ENCODE measurements around the gene COMMD7.

Gene COMMD7

DNA sequence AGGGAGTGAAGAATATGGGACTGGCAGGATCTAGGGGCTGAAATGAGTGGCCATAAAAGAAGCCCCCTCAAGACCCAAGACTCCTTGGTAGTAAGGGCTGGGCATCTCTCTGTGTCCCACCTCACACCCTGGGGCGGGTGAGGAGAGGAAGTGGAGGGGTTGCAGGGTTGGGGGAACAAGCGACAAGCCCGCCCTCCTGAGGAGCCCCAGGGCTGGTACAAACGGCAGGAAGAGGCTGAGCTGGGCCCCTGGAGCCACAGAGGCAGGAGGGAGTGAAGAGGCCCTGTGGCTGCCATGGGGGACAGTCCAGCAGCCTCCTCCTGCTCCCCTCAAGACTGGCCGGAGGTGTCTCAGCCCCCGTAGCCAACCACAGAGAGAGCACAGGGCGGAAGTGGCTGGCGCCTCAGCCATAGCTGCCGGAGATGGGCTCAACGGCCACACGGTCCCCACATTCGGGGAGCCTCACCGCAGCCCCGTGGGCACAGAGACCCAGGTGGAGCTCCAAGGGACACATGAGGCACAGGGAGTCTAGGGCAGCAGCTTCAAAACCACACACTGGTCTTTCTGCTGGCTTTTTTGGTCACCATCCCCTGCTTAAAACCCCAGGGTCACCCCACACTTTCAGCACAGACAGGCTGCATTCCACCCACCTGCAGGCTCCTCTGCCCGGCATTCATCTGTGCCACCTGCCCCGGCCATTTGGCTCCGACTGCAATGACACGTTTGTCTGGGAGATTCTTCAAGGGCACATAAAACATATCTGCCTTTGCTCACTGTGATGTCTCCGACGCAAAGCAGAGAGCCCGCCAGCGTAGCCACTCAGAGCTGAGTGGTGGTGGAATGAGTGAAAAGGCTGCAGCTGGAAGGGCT lies 70.0 kb downstream of the COMMD7 start:
- DNase-seq, result no peak

DNA sequence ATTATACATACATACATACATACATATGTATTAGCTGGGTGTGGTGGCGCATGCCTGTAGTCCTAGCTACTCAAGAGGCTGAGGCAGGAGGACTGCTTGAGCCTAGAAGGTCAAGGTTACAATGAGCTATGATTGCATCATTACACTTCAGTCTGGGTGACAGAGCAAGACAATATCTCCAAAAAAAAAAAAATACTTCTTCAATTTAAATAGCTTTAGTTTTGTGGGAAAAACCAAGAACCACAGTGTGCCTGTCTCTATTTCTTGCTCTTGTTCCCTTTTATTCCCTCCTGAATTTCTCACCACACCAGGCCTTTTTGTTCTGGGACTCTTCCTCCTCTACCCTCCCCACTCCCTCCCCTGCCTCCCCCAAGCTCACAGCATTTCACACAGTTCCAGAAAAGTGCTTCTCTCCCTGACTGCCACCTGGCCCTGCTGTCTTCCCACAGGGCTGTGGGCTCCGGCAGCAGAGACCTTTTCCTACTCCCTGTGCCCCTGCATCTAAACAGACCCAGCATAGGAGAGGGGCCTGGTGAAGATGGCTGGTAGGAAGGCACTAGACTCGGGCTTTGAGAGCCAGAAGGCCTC lies 70.8 kb downstream of the COMMD7 start:
- no peak for DNase-seq

DNA sequence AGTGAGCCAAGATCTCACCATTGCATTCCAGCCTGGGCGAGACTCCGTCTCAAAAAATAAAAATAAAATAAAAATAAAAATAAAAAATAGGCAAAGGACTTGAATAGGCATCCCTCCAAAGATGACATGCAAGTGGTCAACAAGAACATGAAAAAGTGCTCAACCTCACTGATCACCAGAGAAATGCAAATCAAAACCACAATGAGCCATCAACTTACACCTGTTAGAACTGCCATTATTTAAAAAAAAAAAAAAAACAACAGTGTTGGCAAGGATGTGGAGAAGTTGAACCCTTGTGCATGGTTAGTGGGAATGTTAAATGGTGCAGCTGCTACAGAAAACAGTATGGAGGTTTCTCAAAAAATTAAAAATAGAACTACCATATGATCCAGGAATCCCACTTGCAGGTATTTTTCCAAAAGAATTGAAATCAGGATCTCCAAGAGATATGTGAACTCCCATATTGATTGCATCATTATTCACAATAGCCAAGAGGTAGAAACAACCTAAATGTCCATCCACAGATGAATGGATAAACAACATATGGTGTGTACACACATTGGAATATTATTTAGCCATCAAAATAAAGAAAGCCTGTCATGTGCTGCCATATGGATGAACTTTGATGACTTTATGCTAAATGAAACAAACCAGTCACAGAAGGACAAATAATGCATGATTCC lies 72.4 kb downstream of the COMMD7 start:
- no peak for DNase-seq

DNA sequence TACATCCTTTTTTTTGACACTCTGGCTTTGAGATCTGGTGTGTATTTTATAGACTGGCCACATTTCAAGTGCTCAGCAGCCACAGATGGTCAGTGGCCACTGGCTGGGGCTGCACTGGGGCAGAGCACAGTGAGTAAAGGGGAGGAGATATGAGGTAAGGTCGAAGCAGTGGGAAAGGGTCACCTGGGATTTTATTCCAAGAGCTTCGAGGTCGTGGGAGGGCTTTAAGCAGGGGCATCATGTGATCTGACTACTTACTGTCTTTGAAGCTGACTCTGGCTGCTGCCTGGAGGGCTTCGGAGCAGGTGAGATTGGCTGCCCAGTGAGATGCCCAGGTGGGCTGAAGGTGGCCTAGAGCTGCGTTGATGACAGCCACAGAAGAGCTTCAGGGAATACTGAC lies 76.2 kb downstream of the COMMD7 start:
- no peak for DNase-seq

DNA sequence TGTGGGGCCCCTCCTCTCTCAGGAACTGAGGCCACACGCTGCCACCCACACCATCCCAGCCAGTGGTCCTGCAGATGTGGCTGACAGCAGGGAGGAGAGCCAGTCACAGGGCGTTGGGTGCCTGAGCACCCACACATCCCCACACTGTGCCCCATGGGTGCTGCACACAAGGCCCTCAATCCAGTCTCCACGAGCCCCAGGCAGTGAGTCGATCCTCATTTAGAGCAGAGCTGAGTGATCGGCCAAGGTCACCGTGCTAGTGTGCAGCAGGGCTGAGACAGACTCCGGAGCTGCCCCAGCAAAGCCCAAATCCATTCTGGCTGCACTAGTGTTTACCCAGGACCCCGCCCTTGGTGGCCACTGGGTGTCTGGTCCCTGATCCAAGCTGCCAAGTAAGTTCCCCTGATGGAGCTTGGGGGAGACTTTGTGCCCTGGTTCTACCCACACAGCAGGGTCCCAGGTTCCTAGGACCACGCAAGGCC lies 78.5 kb downstream of the COMMD7 start:
- DNase-seq, result no peak

DNA sequence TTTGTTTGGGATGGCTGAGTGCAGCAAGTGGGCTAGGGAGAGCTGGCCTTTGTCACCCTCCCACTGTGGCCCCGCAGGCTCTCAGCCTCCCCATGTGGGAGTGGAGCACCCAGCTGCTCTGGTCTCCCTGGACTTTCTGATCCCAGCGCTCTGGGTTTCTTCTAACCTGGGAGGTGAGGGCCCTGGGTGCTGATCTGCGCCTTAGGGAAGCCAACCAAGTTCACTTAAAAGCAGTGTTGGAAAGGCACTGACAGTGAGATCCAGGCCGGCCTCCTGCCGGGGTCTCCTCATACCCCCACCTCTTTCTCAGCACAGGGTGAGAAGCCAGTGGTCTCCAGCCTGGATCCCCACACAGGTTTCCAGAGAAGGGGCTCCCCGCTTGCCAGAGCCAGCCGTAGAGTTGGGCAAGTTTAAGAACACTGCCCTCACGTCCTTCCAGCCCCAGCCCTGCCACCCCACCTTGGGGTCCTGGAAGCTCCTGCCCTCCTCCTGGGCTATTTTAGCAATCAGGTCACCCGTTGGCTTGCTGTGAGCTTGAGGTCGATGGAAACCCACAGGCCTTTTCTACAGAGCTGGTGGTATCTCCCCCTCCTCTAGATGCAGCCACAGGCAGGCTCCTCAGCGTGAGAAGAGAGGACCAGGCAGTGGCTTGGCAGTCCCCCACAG lies 79.1 kb downstream of the COMMD7 start:
- DNase-seq, result no peak

DNA sequence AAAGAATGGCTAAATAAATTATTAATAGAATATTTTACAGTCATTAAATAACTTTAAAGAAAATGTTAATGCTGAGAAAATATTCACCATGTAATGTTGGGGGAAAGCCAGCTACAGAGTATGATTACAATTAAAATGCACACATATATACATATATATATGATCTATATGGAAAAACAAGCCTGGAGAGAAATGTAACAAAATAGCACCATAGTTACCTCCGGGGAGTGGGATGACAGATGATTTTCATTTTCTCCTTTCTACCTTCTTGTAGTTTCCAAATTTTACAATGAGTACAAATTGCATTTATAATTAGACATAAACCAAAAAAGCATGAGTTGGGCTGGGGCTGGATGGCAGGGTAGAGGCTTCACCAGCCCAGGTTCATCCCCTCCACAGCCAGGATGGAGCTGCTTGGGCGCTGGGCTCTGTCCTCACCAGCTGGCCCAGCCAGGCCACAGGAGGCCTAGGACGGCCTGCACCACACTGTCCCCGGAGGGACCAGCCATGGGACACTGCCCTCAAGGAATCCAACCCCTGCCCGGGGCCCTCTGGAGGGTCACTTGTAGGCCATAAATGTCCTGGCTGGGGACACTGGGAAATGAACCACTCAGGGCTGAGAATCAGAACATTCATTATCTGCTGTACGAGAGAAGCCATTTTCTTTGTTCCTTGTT lies 79.8 kb downstream of the COMMD7 start:
- DNase-seq, result no peak

DNA sequence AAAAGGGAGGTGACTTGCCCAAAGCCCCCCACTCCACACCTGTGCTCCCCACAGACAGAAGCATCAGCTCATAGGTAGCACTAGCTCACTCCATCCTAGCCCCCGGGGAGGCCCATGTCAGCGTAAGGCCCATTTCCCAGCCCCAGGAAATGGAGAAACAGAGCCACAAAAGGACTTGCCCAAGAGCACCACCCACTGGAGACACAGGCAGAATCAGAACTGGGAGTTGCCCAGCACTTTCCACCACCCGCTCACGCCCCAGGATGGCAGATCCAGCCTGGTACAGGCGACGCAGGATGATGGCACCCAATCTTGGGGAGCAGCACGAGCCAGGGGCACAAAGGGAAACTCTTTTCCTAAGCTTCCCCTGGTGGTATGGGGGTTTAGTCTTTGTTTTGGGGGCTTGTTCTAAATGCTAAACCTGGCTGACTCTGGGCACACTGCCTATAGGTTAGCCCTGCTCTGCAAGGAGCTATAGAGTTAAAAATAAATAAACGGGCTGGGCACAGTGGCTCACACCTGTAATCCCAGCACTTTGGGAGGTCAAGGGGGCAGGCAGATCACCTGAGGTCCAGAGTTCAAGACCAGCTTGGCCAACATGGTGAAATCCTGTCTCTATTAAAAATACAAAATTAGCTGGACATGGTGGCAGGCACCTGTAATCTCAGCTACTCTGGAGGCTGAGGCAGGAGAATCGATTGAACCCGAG lies 81.3 kb downstream of the COMMD7 start:
- no peak for DNase-seq

DNA sequence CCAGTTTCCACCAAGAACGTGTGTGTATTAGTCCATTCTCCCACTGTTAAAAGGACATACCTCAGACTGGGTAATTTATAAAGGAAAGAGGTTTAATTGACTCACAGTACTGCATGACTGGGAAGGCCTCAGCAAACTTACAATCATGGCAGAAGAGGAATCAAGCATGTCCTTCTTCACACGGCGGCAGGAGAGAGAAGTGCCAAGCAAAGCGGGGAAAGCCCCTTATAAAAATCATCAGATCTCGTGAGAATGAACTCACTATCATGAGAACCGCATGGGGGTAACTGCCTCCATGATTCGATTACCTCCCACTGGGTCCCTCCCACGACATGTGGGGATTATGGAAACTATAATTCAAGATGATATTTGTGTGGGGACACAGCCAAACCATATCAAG lies 82.6 kb downstream of the COMMD7 start:
- no peak for DNase-seq

DNA sequence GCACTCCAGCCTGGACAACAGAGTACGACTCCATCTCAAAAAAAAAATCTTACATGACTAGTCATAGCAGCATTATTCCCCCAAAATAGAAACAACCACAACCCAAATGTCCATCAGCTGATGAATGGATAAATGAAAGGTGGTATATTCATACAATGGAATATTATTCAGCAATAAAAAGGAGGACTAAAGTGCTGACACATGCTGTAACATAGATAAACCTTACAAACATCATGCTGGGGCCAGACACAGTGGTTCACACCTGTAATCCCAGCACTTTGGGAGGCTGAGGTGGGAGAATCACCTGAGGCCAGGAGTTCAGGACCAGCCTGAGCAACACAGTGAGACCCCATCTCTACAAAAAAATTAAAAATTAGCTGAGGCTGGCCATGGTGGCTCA lies 86.4 kb downstream of the COMMD7 start:
- DNase-seq, result no peak

DNA sequence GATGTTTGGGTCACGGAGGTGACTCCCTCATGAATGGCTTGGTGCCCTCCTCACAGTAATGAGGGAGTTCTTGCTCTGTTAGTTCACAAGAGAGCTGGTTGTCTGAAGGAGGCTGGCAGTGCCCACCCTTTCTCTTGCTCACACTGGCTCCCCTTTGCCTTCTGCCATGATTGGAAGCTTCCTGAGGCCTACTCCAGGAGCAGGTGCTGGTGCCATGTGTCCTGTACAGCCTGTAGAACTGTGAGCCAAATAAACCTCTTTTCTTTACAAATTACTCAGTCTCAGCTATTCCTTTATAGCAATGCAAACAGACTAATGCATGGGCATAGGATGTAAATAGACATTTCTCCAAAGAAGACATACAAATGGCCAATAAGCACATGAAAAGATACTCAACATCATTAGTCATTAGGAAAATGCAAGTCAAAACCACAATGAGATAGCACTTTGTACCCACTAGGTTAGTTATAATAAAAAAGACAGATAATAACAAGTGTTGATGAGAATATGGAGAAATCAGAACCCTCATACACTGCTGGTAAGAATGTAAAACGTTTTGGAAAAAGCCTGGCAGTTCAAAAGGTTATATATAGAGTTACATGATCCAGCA lies 87.3 kb downstream of the COMMD7 start:
- no peak for DNase-seq

DNA sequence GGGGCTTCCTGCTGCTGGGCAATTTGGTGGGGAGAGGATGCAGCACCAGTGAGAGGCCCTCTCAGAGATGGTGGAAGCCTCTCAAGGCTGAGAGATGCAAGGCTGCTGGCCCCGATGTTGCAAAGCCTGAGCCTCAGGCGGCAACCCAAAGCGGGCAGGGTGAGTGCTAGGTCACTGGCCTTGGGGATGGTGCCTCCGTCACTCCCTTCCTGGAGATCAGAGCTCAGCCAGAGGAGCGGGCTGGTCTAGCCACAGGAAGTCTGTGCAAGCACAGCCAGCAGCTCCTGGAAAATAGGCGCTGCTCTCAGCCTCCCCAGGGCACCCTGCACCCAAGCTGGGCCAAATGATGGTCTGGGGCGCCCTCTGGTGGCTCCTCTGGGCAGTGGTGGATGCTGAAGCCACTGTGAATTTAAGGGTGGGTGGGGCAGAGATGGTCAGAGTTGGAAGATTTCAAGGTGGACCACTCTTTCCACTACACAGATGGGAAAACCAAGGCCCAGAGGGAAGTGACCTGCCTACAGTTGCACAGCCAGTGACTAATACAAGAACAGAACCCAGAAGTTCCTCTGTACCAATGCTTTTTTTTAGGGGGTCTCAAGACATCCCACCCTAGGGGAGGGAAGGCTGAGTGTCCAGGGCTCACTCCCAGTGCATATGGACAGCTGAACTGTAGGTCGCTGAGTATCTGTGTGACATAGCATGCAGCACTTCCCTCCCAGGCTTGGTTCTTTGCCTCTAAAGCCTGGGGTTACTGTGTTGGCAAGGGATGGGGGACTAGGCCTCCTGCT lies 90.3 kb downstream of the COMMD7 start:
- DNase-seq, result peak; percentile 80

All from activated effector memory CD4-positive, alpha-beta T cell treated with Interleukin-2 at 50 U/mL for 16 hours (primary cell).